T-helper 9 cell (primary cell): ENCODE measurements around the gene APOL2.
"Not testable (repeated sequence)": the region's sequence is repeated elsewhere in the genome, so short reads cannot be mapped to it uniquely, and the experiment has no call there.

ENCODE experiments used
- DNase-seq: peaks from one replicate; pipeline ENCODE4 v3.0.0-alpha.2; 2020

The APOL2 gene

DNA sequence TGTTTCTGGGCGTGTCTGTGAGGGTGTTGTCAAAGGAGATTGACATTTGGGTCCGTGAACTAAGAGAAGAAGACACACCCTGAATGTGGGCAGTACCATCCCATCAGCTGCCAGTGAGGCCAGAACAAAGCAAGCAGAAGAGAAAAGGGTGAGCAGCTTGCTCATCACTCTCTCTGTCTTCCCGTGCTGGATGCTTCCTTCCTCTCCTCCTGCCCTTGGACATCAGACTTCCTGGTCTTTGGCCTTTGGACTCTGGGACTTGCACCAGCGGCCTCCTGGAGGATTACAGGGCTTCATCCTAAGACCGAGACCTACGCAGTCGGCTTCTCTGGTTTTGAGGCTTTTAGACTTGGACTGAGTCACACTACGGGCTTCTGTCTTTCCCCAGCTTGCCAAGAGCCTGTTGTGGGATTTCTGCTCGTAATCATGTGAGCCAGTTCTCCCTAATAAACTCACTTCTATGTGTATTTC is 18.8 kb downstream of the APOL2 start:
- no peak for DNase-seq

DNA sequence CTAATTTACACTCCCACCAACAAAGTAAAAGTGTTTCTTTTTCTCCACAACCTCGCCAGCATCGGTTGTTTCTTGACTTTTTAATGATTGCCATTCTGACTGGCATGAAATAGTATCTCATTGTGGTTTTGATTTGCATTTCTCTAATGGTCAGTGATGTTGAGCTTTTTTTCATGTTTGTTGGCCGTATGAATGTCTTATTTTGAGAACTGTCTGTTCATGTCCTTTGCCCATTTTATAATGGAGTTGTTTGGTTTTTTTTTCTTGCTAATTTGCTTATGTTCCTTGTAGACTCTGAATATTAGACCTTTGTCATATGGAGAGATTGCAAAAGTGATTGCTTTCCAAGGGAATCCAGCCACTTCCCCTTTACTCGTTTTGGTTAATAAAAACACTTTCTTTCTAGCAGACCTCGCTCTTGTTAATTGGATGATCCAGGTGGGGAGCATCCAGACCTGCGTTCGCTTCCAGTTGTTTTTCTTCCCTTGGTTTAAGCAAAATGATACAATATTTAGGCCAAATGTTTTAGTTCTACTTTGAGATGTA is 20.6 kb downstream of the APOL2 start:
- no peak for DNase-seq

DNA sequence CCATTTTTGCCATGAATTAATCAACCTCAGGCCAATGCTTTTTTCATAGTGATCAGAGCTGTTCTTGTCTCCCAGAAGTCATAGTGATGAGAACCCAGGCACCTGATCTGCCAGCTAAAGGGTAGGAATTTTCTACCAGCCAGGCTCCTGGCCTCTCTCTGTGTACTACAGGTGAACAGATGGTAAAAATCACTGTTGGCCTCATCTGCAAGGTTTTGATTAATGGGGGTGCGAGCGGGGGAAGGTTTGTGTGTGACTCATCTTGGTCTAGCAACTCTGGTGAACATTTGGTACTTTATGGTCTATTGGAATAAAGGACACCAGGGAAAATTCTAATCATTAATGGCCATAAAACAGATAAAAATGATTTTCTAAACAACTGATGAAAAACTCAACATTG is 23.3 kb downstream of the APOL2 start:
- DNase-seq: no peak

DNA sequence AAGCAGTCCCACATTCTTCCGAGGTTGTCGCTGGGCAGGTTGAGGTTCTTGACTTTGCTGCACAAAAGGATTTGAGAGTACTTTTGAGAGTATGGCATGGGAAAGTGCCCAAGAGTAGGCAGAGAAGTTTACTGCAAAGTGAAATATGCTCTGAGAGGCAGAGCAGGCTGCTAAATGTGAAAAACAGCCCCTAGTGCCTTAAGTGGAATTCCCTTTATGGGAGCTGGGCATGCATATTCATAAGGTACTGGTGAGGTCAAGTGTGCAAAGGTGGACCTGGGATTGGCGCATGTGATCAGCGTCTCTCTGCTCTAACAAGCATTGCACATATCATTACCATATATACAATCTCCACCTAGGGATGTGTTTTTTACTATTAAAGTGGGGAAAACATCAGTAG is 25.7 kb downstream of the APOL2 start:
- DNase-seq: no peak

DNA sequence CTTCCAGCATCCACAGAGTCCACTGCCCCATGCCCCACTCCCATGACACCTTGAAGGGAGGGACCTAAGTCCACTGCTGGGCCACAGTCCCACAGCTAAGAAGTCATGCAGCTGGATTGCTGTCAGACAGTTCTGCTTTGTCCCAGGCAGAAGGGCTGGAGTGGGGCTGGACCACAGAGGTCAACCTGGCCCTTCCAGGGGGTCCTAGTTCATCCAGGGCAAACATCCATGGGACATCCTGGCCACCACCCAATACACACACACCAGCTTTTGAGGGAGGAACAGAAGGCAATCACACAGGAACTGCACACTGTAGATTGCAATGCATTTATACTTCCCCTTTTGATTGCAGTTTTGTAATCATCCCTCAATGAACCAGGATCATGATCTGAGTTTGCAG is 26.4 kb downstream of the APOL2 start:
- no peak for DNase-seq

DNA sequence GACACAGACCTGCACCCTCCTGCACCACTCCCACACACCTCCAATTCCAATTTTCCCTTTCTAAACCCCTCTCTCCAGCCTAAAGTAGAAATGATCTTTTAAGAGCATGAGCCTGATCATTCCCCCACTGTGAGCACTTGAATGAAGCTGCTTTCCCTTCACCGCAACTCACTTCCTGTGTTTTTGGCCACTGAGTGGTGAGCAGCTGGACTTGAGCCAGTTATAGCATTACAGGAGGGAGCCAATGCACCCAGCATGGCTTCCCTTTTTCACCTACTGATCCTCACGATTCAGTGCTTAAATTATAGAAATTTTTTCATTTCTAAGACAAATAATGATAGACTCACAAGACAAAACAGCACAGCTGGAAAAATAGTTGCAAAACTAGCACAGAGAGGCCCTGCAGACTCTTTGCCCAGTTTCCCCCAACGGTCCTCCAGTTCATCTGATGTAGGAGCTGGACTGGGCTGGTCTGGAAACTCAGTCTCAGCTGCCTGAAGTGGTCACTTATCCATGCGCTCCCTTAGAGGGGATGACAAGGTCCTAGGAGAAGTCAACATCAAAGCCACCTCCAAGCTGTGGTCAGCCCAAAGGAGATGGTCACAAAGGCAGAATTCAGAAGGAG is 28.0 kb downstream of the APOL2 start:
- DNase-seq: no peak

DNA sequence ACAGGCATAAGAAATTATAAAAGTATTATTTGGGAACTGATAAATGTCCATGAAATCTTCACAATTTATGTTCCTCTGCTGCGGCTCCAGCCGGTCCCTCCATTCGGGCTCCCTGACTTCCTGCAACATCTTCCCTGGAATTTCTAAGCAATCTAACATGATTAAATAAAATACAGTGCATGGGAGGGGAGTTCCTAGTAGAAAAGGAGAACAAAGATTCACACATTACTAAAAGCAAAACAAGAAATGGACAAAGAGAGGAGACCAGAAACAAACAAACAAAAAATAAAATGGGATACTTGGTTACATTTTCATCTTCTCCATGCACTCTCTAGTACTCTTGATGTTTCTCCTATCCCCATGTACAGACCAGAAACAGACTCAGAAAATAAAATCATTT is 29.1 kb downstream of the APOL2 start:
- DNase-seq: no peak

DNA sequence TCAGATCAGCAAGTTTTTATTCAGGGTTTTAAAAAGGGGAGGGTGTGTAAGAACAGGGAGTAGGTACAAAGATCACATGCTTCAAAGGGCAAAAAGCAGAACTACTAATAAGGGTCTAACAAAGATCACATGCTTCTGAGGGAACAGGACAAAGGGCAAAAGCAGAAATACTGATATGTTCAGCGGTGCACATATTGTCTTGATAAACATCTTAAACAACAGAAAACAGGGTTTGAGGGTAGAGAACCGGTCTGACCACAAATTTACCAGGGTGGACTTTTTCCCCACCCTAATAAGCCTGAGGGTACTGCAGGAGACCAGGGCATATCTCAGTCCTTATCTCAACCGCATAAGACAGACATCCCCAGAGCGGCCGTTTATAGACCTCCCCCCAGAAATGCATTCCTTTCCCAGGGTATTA is 29.8 kb downstream of the APOL2 start:
- not testable (repeated sequence) for DNase-seq

DNA sequence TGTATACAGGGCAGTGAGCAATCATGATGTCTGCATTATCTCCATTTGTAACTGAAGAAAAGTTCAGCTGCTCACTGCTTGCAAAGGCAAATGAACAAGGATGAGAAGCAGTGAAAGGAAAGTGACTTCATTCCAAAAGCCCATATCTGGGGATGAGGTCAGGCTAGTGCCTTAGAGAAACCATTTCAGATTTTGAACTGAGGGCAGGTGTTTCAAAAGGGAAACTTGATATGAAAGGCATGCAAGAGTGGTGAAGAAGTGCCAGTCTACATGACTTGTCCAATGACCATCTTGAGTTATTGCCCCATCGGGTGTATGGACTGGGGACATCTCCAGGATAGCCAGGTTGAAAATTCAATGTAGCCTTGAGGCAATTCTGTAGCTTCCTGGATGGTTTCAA is 30.4 kb downstream of the APOL2 start:
- DNase-seq: no peak

DNA sequence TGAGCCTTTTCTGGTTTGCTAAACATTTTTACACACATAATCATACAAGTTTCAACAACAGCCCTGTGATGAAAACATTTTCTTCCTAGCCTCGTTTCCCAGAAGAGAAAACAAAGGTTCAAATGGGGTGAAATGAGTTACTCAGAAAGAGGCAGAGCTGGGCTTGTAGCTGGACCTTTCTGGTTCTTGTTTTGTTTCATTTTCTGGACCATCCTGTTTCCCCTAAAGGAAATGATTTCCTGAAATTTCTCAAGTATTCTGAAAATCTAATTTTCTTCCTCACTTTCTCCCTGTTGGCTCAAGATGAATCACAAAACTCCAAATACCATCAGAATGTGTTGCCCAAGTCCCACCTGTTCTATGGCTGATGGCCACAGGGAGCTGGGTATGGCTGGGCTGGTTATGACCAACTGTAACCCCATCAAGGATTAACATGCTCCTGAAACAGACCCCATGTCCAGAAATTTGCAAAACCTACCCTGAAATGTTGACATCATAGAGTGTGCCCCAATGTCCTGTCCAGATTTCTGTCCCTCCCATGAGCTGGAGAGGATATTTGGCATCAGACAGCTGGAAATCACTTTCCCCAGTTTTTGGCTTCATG is 31.1 kb downstream of the APOL2 start:
- no peak for DNase-seq

DNA sequence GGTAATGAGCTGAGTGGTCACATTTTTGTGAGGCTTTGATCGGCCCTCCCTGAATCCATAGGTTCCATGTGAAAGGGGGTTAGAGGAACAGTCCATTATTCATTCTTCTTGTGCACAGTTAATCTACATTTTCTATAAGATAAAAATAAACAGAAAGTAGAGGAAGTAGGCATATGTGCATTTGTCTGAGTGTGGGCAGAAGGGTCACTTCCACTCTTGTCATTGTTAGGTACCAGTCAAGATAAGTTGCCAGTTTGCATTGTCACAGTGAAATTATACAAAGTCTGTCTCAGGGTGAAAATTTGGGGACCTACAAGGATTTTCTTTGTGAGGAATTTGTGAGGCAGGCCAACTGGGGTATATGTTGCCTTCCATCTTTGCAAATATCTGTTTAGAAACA is 33.1 kb downstream of the APOL2 start:
- no peak for DNase-seq

DNA sequence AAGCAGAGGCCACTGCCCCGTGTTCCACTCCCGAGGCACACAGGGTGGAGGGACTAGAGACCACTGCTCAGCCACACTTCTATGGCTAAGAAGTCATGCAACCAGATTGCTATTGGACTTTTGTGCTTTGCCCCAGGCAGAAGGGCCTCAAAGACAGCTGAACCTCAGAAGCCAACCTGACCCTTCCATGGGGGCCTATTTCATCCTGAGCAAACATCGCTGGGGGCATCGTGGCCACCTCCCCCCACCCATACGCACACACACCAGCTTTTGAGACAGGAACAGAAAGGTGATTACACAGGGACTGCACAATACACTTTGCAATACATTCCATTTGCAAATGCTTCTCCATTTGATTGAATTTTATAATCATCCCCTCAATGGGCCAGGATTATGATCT is 33.8 kb downstream of the APOL2 start:
- DNase-seq: not testable (repeated sequence)

DNA sequence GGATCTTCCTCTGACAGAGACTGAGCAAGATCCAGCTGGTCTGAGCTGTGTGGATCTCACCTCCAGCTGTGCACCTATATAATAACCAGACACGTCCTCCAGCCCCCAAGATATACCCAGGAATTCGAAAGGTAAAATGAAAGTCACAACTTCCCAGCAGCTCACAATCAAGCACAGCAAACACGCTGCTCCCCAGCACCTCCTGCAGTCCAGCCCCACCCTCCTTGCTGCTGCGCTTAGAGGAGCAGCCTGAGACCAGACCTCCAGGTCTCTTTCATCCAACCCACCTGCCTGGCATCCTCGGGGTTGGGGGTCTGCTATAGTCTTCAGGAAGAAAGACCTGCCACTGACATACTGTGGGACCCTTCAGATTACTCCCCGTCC is 34.7 kb downstream of the APOL2 start:
- no peak for DNase-seq

DNA sequence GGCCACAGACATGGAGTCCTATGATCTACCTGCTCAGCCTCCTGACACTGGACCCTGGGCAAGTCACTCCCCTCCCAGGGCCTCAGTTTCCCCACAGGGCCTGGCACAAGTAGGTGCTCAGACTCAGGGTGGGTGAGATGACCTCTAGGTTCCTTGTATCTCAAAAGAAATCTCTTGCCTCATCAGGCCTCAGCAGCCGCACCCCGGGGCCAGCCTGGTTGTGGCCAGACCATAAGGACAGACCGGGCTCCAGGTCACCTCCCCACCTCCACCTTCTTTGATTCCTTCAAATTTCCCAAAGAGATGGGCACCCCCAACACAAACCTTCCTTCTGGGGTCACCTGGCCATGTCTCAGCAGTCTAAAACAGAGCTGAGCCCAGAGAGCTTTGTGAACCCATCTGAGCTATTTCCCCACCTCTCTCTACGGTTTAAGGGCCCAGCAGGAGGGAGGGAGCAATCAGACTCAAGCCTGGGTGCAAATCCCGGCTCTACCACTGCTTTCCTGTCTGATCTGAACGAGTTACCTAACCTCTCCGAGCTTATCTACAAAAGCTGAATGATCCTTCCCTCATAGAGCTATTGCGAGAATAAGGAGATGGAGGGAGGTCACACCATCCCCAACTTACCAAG is 35.2 kb downstream of the APOL2 start:
- DNase-seq: no peak

DNA sequence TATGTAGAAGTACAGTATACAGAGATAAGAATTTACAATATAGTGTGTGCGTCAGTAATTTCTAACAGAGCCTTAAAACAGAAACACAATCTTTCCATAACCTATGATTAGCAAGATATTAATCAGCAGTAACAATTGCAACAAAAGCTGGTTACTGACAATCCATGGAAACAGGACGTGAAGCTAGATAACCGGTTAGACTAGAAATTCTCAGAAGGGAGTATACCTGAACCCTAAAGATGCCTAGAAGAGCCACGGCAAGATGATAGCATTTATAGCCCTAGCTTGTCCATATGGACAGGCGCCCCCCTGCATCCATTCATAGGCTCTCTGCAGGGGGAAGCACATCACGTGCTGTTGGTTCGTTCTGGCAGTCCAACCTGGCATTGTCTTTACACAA is 35.9 kb downstream of the APOL2 start:
- DNase-seq: not testable (repeated sequence)

DNA sequence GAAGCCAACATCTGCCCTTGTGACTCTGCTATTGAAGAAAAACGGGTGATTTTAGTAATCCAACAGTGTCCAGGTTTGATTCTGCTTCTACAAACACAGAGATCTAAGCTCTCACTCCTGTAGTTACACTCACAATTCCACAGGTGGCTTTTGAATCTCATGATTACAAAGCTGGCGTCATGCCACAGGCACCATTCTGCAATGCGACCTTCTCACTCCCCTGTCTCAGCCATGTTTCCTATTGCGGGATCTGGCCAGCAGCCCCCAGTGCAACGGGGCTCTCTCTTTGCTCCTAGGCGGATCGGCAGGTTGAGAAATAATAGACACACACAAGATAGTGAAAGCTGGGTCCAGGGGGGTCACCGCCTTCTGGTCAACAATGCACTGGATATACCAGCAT is 36.4 kb downstream of the APOL2 start:
- DNase-seq: not testable (repeated sequence)

DNA sequence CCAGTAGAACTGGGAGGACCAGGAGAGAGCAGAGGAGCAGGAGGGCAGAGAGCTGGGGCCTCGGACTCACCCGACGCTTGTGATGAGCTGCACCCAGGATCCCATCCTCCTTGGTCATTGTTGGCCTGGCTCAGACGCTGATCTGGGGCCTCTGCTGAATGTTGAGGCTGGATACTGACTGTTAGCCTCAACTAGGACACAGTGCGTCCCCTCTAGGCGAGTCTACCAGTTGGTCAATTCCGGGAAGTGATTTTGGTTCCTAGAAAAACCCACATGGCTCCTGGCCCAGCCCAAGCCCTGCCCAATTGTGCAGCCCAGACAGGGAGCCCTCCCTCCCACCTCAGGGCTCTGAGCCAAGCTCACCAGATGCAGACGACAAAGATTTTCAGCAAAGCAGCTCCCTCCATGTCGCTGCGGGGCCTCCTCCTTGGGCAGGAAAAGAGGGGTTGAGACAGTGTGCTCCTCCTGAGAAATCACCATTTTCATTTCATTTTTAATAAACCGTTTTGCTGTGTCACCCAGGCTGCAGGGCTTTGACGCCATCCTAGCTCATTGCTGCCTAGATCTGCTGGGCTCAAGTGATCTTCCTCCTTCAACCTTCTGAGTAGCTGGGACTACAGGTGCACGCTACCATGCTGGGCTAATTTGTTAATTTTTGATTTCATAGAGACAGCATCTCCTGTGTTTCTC is 37.6 kb downstream of the APOL2 start, which contains the start of gene APOL4:
APOL4 (minus strand) TSS at position 180 of the 690 bp plus-strand sequence; CDS start at position 105, 75 bp downstream.
- DNase-seq: no peak

DNA sequence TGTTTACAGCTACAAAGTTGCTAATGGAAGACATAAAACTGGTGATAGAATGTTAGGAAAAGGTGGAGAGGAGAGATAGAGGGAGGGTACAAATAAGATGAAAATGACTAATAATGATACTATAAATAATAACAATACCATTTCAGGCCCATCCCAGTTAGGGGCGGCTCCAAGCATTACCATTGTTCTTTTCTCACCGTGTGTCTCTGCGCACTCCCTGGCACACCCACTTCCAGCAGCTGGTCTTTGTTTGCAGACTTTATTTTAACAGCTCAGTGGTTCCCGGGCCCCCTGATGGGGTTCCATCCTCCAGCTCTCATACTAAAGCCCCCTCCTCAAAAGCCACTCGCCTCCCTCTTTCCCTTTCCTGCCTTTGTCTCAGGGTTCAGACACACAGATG is 38.3 kb downstream of the APOL2 start:
- DNase-seq: not testable (repeated sequence)

DNA sequence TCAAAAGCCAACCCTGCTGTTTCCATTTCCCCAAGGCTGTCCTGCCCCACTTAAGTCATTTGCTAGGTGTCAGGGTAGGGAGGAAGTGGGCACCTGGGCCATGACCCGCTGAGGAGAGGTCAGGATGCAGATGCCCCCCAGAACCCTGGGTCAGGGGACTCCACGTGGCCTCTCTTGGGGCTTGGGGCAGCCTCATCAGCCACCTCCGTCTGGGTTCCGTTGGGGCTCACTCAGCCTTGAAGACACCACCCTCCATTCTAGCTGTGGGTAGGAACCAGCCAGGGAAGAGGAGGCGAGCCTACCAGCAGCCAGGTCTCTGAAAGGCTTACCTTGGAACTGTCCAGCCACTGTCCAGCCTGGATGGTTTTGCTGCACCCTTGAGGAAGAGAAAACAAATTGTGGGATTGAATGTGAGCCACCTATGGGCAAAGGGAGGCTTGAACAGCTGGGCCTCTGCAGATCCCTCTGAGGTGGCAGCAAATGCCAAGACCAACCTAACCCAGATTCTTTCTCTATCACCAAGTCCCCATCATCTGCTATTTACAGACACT is 40.3 kb downstream of the APOL2 start:
- no peak for DNase-seq

DNA sequence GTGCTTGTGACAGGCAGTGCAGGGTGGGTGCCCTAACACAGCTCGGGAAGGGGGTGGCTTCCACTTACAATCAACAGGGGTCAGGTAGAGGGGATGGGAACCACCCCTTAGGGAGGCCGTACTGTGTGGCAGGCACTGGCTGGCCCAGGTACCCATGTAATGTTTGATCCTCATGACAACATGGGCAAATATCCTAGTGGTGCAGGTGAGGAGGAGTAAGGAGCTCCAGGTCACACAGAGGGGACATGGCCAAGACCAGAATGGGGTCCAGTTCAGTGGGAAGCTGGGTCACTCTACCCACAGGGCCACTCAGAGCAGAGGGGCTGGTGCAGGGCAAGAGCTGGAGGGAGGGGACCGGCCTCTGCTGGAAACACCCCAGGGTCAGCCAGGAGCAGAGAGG is 40.8 kb downstream of the APOL2 start:
- no peak for DNase-seq

DNA sequence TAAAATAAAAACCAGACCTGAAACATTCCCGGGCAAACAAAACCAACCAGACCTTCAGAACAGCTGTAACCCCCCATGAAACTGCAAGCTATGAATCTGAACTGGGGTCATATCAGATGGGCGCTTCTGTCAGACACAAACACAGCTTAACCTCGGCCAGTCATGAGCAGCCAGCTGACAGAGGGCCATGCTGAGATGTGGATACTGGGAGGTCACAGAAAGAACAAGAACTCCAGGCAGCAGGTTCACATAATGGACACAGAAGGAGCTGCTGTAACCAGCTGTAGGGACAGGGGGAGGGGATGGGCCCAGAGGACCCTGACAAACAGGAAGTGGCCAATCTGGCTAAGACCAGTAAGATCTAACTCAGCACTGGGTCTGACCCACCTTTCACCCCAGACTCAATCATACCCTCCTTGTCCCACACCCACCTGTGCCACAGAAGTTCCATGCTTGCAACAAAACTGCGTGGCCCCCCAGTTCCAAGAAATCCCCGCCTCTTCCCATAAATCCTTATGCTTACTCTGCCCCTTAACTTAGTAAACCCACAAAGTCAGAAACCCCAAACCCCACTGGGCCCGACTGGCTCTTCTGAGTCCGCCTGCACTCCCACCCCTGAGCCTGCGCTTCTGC is 41.7 kb downstream of the APOL2 start:
- DNase-seq: no peak

DNA sequence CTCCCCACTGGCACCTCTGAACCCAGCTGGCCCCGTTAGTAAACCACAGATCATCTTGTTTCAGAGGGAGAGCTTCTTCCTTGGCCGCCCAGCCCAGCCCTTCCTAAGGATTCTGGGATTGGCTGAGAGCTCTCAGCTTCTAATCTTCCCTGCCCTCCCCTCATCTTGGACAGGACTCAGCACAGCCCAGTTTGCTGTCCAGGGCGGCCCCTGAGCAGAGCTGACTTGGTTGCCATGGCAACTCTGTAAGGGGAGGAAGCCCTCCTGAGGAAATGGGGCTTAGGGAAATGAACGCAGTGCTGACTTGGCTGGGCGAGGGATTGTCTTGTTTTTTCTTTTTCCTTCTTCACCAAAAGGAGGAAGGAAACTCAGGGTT is 42.3 kb downstream of the APOL2 start:
- DNase-seq: no peak
